ENCODE results near the gene CNPY1.

The CNPY1 gene

GRCh38 chr7:155556763-155557162 lies 10.4 kb upstream of the CNPY1 start:
- ATAC-seq (no peak), DNase-seq (no peak)
- H3K36me3 Mint-ChIP-seq (ENCODE audit: low read depth) = no peaks in the 10 kb centered on the region
- H3K27ac Mint-ChIP-seq = no peak overlapping the region
- no peaks in the 10 kb centered on the region for H3K9me3 Mint-ChIP-seq
- no peak overlapping the region for H3K4me3 Mint-ChIP-seq
- H3K27me3 Mint-ChIP-seq = peaks cover 8% of the 10 kb centered on the region
- no peaks in the 10 kb centered on the region for H3K4me1 Mint-ChIP-seq

GRCh38 chr7:155555116-155555695 lies 8.8 kb upstream of the CNPY1 start:
- H3K9me3 Mint-ChIP-seq = no peaks in the 10 kb centered on the region
- H3K4me1 Mint-ChIP-seq = no peaks in the 10 kb centered on the region
- DNase-seq (no peak), ATAC-seq (no peak)
- H3K4me3 Mint-ChIP-seq = no peak overlapping the region
- H3K27ac Mint-ChIP-seq = no peak overlapping the region
- H3K27me3 Mint-ChIP-seq = no peaks in the 10 kb centered on the region
- no peaks in the 10 kb centered on the region for H3K36me3 Mint-ChIP-seq (ENCODE audit: low read depth)

DNA sequence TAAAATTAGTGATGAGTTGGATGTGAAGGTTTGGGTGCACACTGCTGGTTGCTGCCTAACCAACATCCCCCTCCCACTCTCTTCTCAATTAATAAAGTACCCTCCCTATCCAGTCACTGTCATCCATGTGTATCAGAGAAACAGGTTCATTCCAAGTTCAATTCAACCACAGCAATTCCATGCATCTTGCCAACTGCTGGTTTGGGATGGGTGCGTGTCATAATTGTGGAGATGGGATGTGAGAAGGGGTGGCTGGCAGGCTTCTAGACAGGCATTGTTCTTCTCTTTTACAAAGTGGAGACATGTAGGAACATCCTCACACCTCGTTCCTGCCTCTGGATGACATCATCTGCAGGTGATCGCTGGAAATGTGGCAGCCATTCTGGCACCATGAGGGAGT lies 7.5 kb upstream of the CNPY1 start:
- no peak overlapping the region for H3K27ac Mint-ChIP-seq
- DNase-seq = no peak
- no peaks in the 10 kb centered on the region for H3K4me1 Mint-ChIP-seq
- ATAC-seq = no peak
- no peaks in the 10 kb centered on the region for H3K27me3 Mint-ChIP-seq
- no peaks in the 10 kb centered on the region for H3K9me3 Mint-ChIP-seq
- no peaks in the 10 kb centered on the region for H3K36me3 Mint-ChIP-seq (ENCODE audit: low read depth)
- no peak overlapping the region for H3K4me3 Mint-ChIP-seq

- DNase-seq (no peak), ATAC-seq (no peak)
- no peak overlapping the region for H3K4me3 Mint-ChIP-seq
- H3K9me3 Mint-ChIP-seq = no peaks in the 10 kb centered on the region
- no peak overlapping the region for H3K27ac Mint-ChIP-seq
- no peaks in the 10 kb centered on the region for H3K27me3 Mint-ChIP-seq
- H3K36me3 Mint-ChIP-seq (ENCODE audit: low read depth) = no peaks in the 10 kb centered on the region
- no peaks in the 10 kb centered on the region for H3K4me1 Mint-ChIP-seq
Observed at GRCh38 chr7:155551785-155552611, 5.6 kb upstream of the CNPY1 start.

- ATAC-seq = no peak
- Mint-ChIP-seq H3K9me3 (no peaks in the 10 kb centered on the region), H3K27ac (no peak overlapping the region), H3K4me3 (no peak overlapping the region), H3K27me3 (no peaks in the 10 kb centered on the region), H3K36me3 (ENCODE audit: low read depth) (no peaks in the 10 kb centered on the region), H3K4me1 (no peaks in the 10 kb centered on the region)
- no peak for DNase-seq
Observed at GRCh38 chr7:155550916-155551315, 4.6 kb upstream of the CNPY1 start.

DNA sequence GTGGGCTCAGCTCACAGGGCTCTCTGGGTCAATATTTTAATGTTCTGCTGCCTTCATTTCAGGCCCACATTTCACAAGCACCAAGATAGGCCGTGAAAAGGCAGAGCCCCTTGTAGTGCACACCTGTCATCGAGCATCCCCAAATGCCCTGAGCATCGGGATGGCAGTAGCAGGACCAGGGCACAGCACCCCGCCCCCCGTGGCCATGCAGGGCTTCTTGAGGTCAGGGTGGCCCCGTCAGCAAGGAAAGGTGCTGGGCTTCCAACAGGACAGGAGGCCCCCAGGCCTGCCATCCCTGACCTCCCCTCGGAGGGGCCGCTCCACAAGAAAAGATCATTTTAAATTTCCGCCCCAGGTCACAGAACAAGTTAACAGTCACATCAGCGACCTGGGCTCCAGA lies 2.9 kb upstream of the CNPY1 start:
- Mint-ChIP-seq H3K27ac (no peak overlapping the region), H3K27me3 (no peaks in the 10 kb centered on the region), H3K4me3 (no peak overlapping the region), H3K4me1 (no peaks in the 10 kb centered on the region), H3K9me3 (no peaks in the 10 kb centered on the region), H3K36me3 (ENCODE audit: low read depth) (no peaks in the 10 kb centered on the region)
- DNase-seq = no peak
- no peak for ATAC-seq

- Mint-ChIP-seq H3K36me3 (ENCODE audit: low read depth) (no peaks in the 10 kb centered on the region), H3K9me3 (no peaks in the 10 kb centered on the region), H3K4me3 (no peak overlapping the region), H3K27ac (no peak overlapping the region), H3K4me1 (no peaks in the 10 kb centered on the region), H3K27me3 (no peaks in the 10 kb centered on the region)
- DNase-seq (no peak), ATAC-seq (no peak)
Observed at GRCh38 chr7:155547161-155547791, 917 bp upstream of the CNPY1 start.

- H3K4me3 Mint-ChIP-seq = no peak overlapping the region
- H3K27ac Mint-ChIP-seq = no peak overlapping the region
- peaks cover 1% of the 10 kb centered on the region for H3K27me3 Mint-ChIP-seq
Observed at GRCh38 chr7:155545348-155545747, 1.0 kb downstream of the CNPY1 start.

GRCh38 chr7:155544485-155544884 lies 1.9 kb downstream of the CNPY1 start:
- H3K36me3 Mint-ChIP-seq (ENCODE audit: low read depth) = no peaks in the 10 kb centered on the region
- peaks cover 7% of the 10 kb centered on the region for H3K27me3 Mint-ChIP-seq
- no peak overlapping the region for H3K27ac Mint-ChIP-seq
- ATAC-seq = no peak
- no peaks in the 10 kb centered on the region for H3K9me3 Mint-ChIP-seq
- no peak overlapping the region for H3K4me3 Mint-ChIP-seq
- no peaks in the 10 kb centered on the region for H3K4me1 Mint-ChIP-seq
- DNase-seq = no peak

More at GRCh38 chr7:155545348-155545747, 1.0 kb downstream of the CNPY1 start:
- Mint-ChIP-seq H3K9me3 (no peaks in the 10 kb centered on the region), H3K36me3 (ENCODE audit: low read depth) (no peaks in the 10 kb centered on the region), H3K4me1 (no peaks in the 10 kb centered on the region)
- ATAC-seq = no peak
- DNase-seq = no peak

GRCh38 chr7:155543926-155544325 lies 2.4 kb downstream of the CNPY1 start:
- no peak overlapping the region for H3K4me3 Mint-ChIP-seq
- no peaks in the 10 kb centered on the region for H3K4me1 Mint-ChIP-seq
- no peak overlapping the region for H3K27ac Mint-ChIP-seq
- no peak for DNase-seq
- peaks cover 11% of the 10 kb centered on the region for H3K27me3 Mint-ChIP-seq
- H3K9me3 Mint-ChIP-seq = no peaks in the 10 kb centered on the region
- ATAC-seq = no peak
- no peaks in the 10 kb centered on the region for H3K36me3 Mint-ChIP-seq (ENCODE audit: low read depth)

DNA sequence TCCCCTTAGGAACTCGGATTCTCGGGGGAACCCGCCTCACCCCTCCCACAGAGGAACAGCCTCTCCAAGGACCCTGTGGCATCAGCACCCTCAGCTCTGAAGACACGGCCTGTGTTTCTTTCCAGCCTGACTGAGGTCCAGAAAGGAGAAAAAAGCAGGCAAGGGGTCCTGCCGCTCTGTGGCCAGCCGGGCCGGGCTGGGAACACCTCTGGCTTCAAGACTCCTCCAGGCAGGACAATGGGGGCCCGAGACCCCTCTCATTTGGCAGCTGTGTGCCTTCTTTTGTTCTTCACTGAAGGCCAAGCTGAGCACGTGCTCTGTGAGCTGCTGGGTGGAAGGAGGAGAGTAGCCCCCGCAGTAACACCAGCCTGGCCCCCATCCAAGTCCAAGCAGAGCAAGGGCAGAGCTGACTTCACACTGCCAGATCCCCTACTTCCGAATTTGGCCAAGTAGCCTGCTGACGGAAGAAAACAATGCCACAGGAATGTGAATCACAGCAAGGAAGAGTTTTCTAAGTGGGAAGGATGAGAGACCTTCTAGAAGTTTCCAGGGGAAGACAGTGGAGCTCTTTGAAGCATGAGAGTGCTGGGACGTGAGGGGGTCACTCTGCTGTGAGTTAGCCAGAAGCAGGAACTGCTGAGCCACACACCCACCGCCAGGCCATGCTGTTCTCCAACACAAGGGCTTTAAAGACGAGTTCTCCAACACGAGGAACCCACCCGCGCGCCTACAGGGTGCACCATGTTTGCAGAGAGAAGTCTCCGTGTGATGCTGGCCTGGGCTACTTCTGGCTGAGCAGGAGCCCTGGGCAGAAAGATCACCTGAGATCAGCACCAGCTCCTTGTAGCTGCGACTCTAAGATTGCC lies 3.1 kb downstream of the CNPY1 start:
- no peak for ATAC-seq
- H3K9me3 Mint-ChIP-seq = no peaks in the 10 kb centered on the region
- no peaks in the 10 kb centered on the region for H3K36me3 Mint-ChIP-seq (ENCODE audit: low read depth)
- no peak overlapping the region for H3K4me3 Mint-ChIP-seq
- H3K4me1 Mint-ChIP-seq = no peaks in the 10 kb centered on the region
- DNase-seq = no peak
- no peak overlapping the region for H3K27ac Mint-ChIP-seq
- H3K27me3 Mint-ChIP-seq = peaks cover 14% of the 10 kb centered on the region

DNA sequence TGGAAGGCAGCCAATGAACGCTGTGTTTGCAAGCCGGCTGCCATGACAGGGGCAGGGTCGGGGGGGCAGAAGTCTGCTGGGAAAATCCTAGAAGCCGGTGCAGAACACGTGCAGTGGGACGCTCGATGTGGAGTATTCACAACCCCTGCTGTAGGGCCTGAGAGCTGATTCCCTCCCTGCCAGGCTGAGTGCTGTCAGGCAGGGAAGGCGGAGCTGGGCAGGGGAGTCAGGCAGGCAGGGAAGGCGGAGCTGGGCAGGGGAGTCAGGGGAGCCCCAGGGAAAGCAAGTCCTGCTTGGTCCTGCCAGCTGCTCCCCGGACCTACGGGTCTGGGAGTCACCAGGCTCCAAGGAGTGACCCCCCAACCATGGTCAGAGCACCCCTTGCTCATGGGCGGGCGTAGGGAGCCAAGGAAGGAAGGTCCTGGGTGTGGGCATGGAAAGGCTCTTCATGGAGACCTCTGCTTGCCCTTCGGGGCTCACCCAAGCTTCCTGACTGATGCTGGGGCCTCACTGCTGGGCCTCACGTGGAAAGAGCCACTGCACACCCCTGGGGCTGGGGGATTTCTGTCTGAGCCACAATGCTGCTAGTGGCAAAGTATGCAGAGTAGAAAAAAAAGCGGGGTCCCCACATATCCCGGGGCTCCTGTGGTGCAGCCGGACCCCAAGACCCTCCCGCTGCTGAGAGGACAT lies 4.2 kb downstream of the CNPY1 start:
- Mint-ChIP-seq H3K4me3 (no peak overlapping the region), H3K4me1 (no peaks in the 10 kb centered on the region), H3K9me3 (no peaks in the 10 kb centered on the region), H3K27ac (no peak overlapping the region), H3K36me3 (ENCODE audit: low read depth) (no peaks in the 10 kb centered on the region), H3K27me3 (peaks cover 17% of the 10 kb centered on the region)
- DNase-seq = no peak
- no peak for ATAC-seq

DNA sequence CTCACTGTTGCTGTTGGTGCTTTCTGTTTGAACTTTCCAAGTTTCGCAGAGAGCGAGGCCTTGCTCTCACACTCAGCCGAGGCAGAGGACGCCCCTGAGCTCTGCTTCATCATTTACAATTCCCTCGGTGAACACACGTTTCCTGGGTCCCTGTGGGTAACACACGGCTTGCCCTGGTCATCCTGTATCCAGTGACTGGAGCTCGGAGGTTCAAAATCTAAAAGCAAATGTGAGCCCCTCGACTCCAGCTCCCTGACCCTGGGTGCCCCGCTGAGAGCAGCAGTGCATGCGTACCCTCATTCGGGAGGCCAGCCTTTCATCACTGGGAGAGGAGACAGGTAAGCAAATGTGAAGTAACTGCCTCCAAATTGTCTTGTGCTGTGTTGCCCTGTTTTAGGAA lies 5.8 kb downstream of the CNPY1 start:
- Mint-ChIP-seq H3K27ac (no peak overlapping the region), H3K4me1 (no peaks in the 10 kb centered on the region), H3K36me3 (ENCODE audit: low read depth) (no peaks in the 10 kb centered on the region), H3K9me3 (no peaks in the 10 kb centered on the region), H3K27me3 (peaks cover 25% of the 10 kb centered on the region), H3K4me3 (no peak overlapping the region)
- ATAC-seq (no peak), DNase-seq (no peak)

DNA sequence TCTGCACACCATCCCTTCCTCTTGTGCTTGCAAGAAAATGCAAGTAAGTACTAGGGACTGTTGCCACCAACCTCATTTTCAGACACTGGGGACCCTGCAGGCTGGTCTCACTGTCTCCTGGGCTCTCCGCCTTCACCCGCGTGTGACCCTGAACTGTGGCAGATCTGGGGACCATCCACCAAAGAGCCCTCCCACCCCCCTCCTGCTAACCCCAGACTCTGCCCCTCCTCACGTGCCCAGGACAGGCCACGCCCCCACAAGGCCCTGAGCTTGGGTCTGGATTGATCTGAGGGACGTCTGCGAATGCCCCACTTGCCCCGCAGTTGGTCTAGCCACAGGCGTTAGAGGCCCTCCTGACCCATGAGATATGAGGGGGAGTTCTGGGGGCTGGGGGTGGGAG lies 8.1 kb downstream of the CNPY1 start:
- Mint-ChIP-seq H3K4me3 (no peak overlapping the region), H3K27me3 (peaks cover 46% of the 10 kb centered on the region), H3K36me3 (ENCODE audit: low read depth) (no peaks in the 10 kb centered on the region), H3K4me1 (peaks cover 9% of the 10 kb centered on the region), H3K9me3 (no peaks in the 10 kb centered on the region), H3K27ac (no peak overlapping the region)
- ATAC-seq (no peak), DNase-seq (no peak)
